GM13976 (cell line): ENCODE results near the gene MAJIN.

Experiments
- DNase-seq: peaks from one replicate; pipeline ENCODE4 v3.0.0; 2012; ENCODE audit warnings: low spot score
- CTCF ChIP-seq: IDR thresholded peaks from 2 replicates; pipeline ENCODE4 v1.5.1; 2012; ENCODE audit warnings: borderline replicate concordance, mild to moderate bottlenecking; ENCODE audit not compliant: insufficient read depth; ENCODE audit errors: extremely low read depth, missing control alignments, control extremely low read depth
- in situ Hi-C: fragments of 300-500 bp; cut with MboI; formaldehyde crosslinking; loops from one replicate; pipeline ENCODE4 v1.12.0; 2022; ENCODE audit warnings: low sequenced_read_pairs, mixed read lengths, inconsistent platforms; ENCODE audit not compliant: unreplicated experiment

Gene MAJIN

GRCh38 chr11:65003282-65003681 is 31.4 kb upstream of the MAJIN start:
- DNase-seq = no peak
- TF ChIP-seq CTCF = no peak
- in situ Hi-C loops = no loop called here

GRCh38 chr11:65002706-65003105 is 30.8 kb upstream of the MAJIN start:
- no peak for TF ChIP-seq CTCF
- in situ Hi-C loops = no loop called here
- no peak for DNase-seq

GRCh38 chr11:64999478-64999877 is 27.6 kb upstream of the MAJIN start:
- no peak for TF ChIP-seq CTCF
- no peak for DNase-seq
- in situ Hi-C loops = no loop called here

- no peak for TF ChIP-seq CTCF
- DNase-seq = no peak
Measured at GRCh38 chr11:64998690-64999431, 27.0 kb upstream of the MAJIN start.

GRCh38 chr11:64998141-64998540 is 26.2 kb upstream of the MAJIN start:
- TF ChIP-seq CTCF = no peak
- in situ Hi-C loops = no loop called here
- no peak for DNase-seq

More at GRCh38 chr11:64998690-64999431, 27.0 kb upstream of the MAJIN start:
- in situ Hi-C loops = no loop called here

GRCh38 chr11:64996710-64997380 is 24.9 kb upstream of the MAJIN start, which contains the start of gene BATF2:
Gene BATF2 (minus strand): TSS chr11:64996971. CDS start chr11:64996914, 57 bp downstream.
- TF ChIP-seq CTCF = peak; percentile 29
- in situ Hi-C loops = no loop called here
- peak; percentile 72 for DNase-seq
